ENCODE results near the gene GIGYF2.

GRCh38 chr2:232781765-232782164, 84.6 kb downstream of the GIGYF2 start:
- TF ChIP-seq CTCF (IDR thresholded peaks at IDR 0.05; ENCODE audit: low read depth, low read length) (no peak), POLR2A (IDR thresholded peaks at IDR 0.05; ENCODE audit: extremely low read depth, insufficient read length) (no peak), MAX (IDR thresholded peaks at IDR 0.05; ENCODE audit: low read depth, low read length) (no peak), MYC (IDR thresholded peaks at IDR 0.05; ENCODE audit: low read depth, low read length) (no peak)

Measured in NB4 (cell line).